MM.1S (cell line): ENCODE measurements around the gene TRIML1.

Source experiments
- DNase-seq: peaks from one replicate; pipeline ENCODE4 v3.0.0-alpha.2; 2015
- H2AFZ ChIP-seq: fragments of 300-600 bp; sonication (generic); 2 replicates; pipeline ENCODE4 v1.6.0; 2016; ENCODE audit warnings: antibody characterized with exemption, low read length
- H3F3A ChIP-seq: fragments of 300-600 bp; sonication (generic); 2 replicates; pipeline ENCODE4 v1.6.1; 2016; ENCODE audit warnings: mild to moderate bottlenecking, antibody characterized with exemption, low read length, moderate library complexity, mixed read lengths; ENCODE audit not compliant: insufficient read depth
- H3K27ac ChIP-seq: fragments of 300-600 bp; sonication (generic); 2 replicates; pipeline ENCODE4 v1.5.1; 2016; ENCODE audit warnings: mild to moderate bottlenecking, low read length
- H3K27me3 ChIP-seq: fragments of 300-600 bp; sonication (generic); replicated peaks from 2 replicates; pipeline ENCODE4 v1.6.0; 2016; ENCODE audit warnings: low read length; ENCODE audit not compliant: insufficient read depth
- H3K36me3 ChIP-seq: fragments of 300-600 bp; sonication (generic); replicated peaks from 2 replicates; pipeline ENCODE4 v1.6.1; 2016; ENCODE audit warnings: mild to moderate bottlenecking, low read length, mixed read lengths; ENCODE audit not compliant: insufficient read depth
- H3K4me1 ChIP-seq: fragments of 300-600 bp; sonication (generic); 2 replicates; pipeline ENCODE4 v1.6.1; 2016; ENCODE audit warnings: low read length, mixed read lengths
- H3K4me2 ChIP-seq: fragments of 300-600 bp; sonication (generic); 2 replicates; pipeline ENCODE4 v1.6.0; 2016; ENCODE audit warnings: low read depth, low read length
- H3K4me3 ChIP-seq: fragments of 300-600 bp; sonication (generic); 2 replicates; pipeline ENCODE4 v1.5.1; 2016; ENCODE audit warnings: low read length, mixed read lengths
- H3K79me2 ChIP-seq: fragments of 300-600 bp; sonication (generic); 2 replicates; pipeline ENCODE4 v1.6.1; 2016; ENCODE audit warnings: mixed run types, low read length, mixed read lengths
- H3K9ac ChIP-seq: fragments of 300-600 bp; sonication (generic); 2 replicates; pipeline ENCODE4 v1.6.1; 2016; ENCODE audit warnings: low read length, mixed read lengths
- H3K9me2 ChIP-seq: fragments of 300-600 bp; sonication (generic); replicated peaks from 2 replicates; pipeline ENCODE4 v1.6.1; 2016; ENCODE audit warnings: mild to moderate bottlenecking, low read length, mixed read lengths; ENCODE audit not compliant: insufficient read depth
- H3K9me3 ChIP-seq: fragments of 300-600 bp; sonication (generic); replicated peaks from 2 replicates; pipeline ENCODE4 v1.6.1; 2016; ENCODE audit warnings: mild to moderate bottlenecking, low read length, mixed read lengths; ENCODE audit not compliant: insufficient read depth
- H4K20me1 ChIP-seq: fragments of 300-600 bp; sonication (generic); 2 replicates; pipeline ENCODE4 v1.6.1; 2016; ENCODE audit warnings: mild to moderate bottlenecking, low read length, moderate library complexity, mixed read lengths; ENCODE audit not compliant: insufficient read depth
- CTCF ChIP-seq: fragments of 300-600 bp; sonication (generic); IDR thresholded peaks from 2 replicates; pipeline ENCODE4 v1.5.1; 2016; ENCODE audit warnings: antibody characterized with exemption, low read length, mixed read lengths
- EZH2 ChIP-seq: fragments of 300-600 bp; sonication (generic); optimal IDR thresholded peaks from 2 replicates; pipeline ENCODE3; 2017; ENCODE audit warnings: low read depth, mild to moderate bottlenecking, antibody characterized with exemption, low read length, mixed read lengths
- EZH2phosphoT487 ChIP-seq: fragments of 300-600 bp; sonication (generic); IDR thresholded peaks from 2 replicates; pipeline ENCODE4 v1.6.1; 2018; ENCODE audit warnings: antibody characterized with exemption, low read length

The TRIML1 gene

GRCh38 chr4:188107931-188108843 lies 31.1 kb upstream of the TRIML1 start:
- no peaks in the 10 kb centered on the region for H4K20me1 ChIP-seq
- H3F3A ChIP-seq, result no peaks in the 10 kb centered on the region
- H3K4me3 ChIP-seq, result no peak overlapping the region
- H3K9me3 ChIP-seq, result no peaks in the 10 kb centered on the region
- TF ChIP-seq CTCF (no peak), EZH2 (no peak), EZH2phosphoT487 (no peak)
- no peak for DNase-seq
- no peaks in the 10 kb centered on the region for H3K36me3 ChIP-seq
- no peaks in the 10 kb centered on the region for H3K79me2 ChIP-seq
- no peaks in the 10 kb centered on the region for H3K4me1 ChIP-seq
- H3K9ac ChIP-seq, result no peak overlapping the region
- H3K27me3 ChIP-seq, result no peaks in the 10 kb centered on the region
- H3K4me2 ChIP-seq, result no peak overlapping the region
- H3K27ac ChIP-seq, result no peak overlapping the region
- H2AFZ ChIP-seq, result no peak overlapping the region
- H3K9me2 ChIP-seq, result no peaks in the 10 kb centered on the region

GRCh38 chr4:188109157-188109755 lies 30.0 kb upstream of the TRIML1 start, which contains the start of gene TRIML2:
Gene TRIML2, minus strand, starts transcription at chr4:188109603. Its CDS starts 4,235 bp downstream, at chr4:188105368.
- H3K9ac ChIP-seq, result no peak within 1 kb of the TSS
- H3K4me1 ChIP-seq, result no peaks in the 10 kb centered on the region
- no peak within 1 kb of the TSS for H3K27ac ChIP-seq
- DNase-seq, result no peak
- no peak within 1 kb of the TSS for H3K4me2 ChIP-seq
- no peaks in the 10 kb centered on the region for H3K27me3 ChIP-seq
- H4K20me1 ChIP-seq, result no peaks in the 10 kb centered on the region
- TF ChIP-seq CTCF (no peak), EZH2 (no peak), EZH2phosphoT487 (no peak)
- no peaks in the 10 kb centered on the region for H3K36me3 ChIP-seq
- no peaks in the 10 kb centered on the region for H3K9me2 ChIP-seq
- no peak within 1 kb of the TSS for H3K4me3 ChIP-seq
- no peaks in the 10 kb centered on the region for H3F3A ChIP-seq
- no peaks in the 10 kb centered on the region for H3K9me3 ChIP-seq
- H2AFZ ChIP-seq, result no peak within 1 kb of the TSS
- H3K79me2 ChIP-seq, result no peaks in the 10 kb centered on the region

GRCh38 chr4:188110036-188110435 lies 29.2 kb upstream of the TRIML1 start:
- TF ChIP-seq CTCF, result no peak
- no peak for TF ChIP-seq EZH2phosphoT487
- TF ChIP-seq EZH2, result no peak
- no peak overlapping the region for H3K27ac ChIP-seq

More at GRCh38 chr4:188110036-188110435, 29.2 kb upstream of the TRIML1 start:
- Histone ChIP-seq H3K27me3 (no peaks in the 10 kb centered on the region), H3K9me2 (no peaks in the 10 kb centered on the region), H3K36me3 (no peaks in the 10 kb centered on the region), H3K4me3 (no peak overlapping the region), H2AFZ (no peak overlapping the region), H3F3A (no peaks in the 10 kb centered on the region), H3K79me2 (no peaks in the 10 kb centered on the region), H4K20me1 (no peaks in the 10 kb centered on the region), H3K4me2 (no peak overlapping the region), H3K4me1 (no peaks in the 10 kb centered on the region), H3K9me3 (no peaks in the 10 kb centered on the region), H3K9ac (no peak overlapping the region)
- no peak for DNase-seq
